ENCODE results near the gene WDR59. TPM values are rescaled to one million over a fixed set of nuclear protein-coding genes. Genes with fewer than 3 reads are reported as not detected.

The WDR59 gene
- total RNA-seq, 4 donors from 2014 or later = 29.2 to 61.4 (median 45.6) TPM

DNA sequence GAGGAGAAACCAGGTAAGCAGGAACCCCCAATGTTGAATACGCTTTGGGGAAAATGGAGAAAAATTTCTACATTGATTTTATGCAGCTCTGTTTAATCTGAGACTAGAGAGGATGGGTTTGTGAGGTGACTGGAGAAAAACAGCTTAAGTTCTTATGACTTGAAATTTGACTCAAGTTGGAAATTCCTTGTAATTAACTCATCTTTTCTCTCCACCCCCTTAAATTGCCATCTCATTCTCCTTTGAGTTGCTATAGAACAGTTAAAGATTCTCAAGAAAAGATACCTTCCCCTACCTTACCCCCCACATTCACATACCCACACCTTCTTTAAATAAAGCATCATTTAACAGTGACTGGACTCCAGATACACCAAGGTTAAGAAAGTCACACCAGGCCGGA is 38.1 kb upstream of the WDR59 start:
- WGBS, 2 donors = 97 to 98% methylated on average over 2 of the region's 2 CpGs
- no peak for DNase-seq (ENCODE audit: low spot score in 2 of 2)
- H3K27ac ChIP-seq = no peak overlapping the region
- H3K27me3 ChIP-seq = no peaks in the 10 kb centered on the region
- no peaks in the 10 kb centered on the region for H3K36me3 ChIP-seq
- TF ChIP-seq POLR2A (IDR thresholded peaks at IDR 0.05) (no peak), EP300 (IDR thresholded peaks at IDR 0.05) (no peak)
- TF ChIP-seq, protein P1, sequence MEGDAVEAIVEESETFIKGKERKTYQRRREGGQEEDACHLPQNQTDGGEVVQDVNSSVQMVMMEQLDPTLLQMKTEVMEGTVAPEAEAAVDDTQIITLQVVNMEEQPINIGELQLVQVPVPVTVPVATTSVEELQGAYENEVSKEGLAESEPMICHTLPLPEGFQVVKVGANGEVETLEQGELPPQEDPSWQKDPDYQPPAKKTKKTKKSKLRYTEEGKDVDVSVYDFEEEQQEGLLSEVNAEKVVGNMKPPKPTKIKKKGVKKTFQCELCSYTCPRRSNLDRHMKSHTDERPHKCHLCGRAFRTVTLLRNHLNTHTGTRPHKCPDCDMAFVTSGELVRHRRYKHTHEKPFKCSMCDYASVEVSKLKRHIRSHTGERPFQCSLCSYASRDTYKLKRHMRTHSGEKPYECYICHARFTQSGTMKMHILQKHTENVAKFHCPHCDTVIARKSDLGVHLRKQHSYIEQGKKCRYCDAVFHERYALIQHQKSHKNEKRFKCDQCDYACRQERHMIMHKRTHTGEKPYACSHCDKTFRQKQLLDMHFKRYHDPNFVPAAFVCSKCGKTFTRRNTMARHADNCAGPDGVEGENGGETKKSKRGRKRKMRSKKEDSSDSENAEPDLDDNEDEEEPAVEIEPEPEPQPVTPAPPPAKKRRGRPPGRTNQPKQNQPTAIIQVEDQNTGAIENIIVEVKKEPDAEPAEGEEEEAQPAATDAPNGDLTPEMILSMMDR (IDR thresholded peaks at IDR 0.05) = no peak
- peaks cover 0 to 8% (median 0%) of the 10 kb centered on the region in 4 donors for H3K9me3 ChIP-seq
- H3K4me3 ChIP-seq = no peak overlapping the region
- peaks cover 0 to 36% (median 14%) of the 10 kb centered on the region in 4 donors for H3K4me1 ChIP-seq

DNA sequence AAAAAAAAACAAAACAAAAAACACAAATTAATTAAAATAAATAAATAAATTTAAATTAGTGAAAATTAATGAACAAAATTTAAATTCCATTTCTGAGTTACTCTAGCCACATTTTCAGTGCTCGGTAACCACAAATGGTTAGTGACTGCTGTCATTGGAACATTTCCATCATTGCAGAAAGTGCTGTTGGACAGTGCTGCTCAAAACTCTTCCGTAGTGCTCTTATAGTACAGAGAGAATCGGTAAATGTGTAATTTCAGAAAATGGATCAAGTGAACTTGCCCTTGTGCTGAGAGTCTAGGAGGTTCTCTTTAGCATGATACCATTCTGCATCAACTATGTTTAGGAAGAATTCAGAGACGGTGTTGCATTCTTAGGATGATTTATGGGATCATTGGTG is 37.6 kb upstream of the WDR59 start:
- H3K9me3 ChIP-seq = peaks cover 0 to 8% (median 0%) of the 10 kb centered on the region in 4 donors
- WGBS, 2 donors = 92 to 96% methylated on average over 4 of the region's 4 CpGs
- H3K36me3 ChIP-seq = no peaks in the 10 kb centered on the region
- peaks cover 0 to 38% (median 14%) of the 10 kb centered on the region in 4 donors for H3K4me1 ChIP-seq
- TF ChIP-seq POLR2A (IDR thresholded peaks at IDR 0.05) (no peak), EP300 (IDR thresholded peaks at IDR 0.05) (no peak)
- TF ChIP-seq, protein P1 (IDR thresholded peaks at IDR 0.05) = no peak
- H3K27ac ChIP-seq = no peak overlapping the region
- no peaks in the 10 kb centered on the region for H3K27me3 ChIP-seq
- H3K4me3 ChIP-seq = no peak overlapping the region
- DNase-seq (ENCODE audit: low spot score in 2 of 2) = no peak

DNA sequence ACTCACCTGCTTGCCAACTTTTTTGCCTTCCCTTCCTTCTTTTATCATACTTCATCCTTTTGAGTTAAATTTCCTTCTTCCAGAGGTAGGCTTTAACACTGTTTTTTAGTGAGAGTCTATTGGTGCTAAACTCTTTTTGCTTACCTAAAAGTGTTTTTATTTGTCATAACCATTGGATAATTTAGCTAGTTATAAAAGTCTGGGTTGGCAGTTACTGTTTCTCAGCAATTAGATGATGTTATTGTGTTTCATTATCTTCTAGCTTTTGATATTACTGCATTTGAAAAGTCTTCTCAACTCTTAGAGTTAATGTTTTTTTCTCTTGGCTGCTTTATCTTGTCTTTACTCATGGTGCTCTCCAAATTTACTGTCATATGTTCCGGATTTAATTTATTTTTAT is 36.5 kb upstream of the WDR59 start:
- WGBS, 2 donors = 67 to 88% methylated on average over 1 of the region's 1 CpG
- TF ChIP-seq POLR2A (IDR thresholded peaks at IDR 0.05) (no peak), EP300 (IDR thresholded peaks at IDR 0.05) (no peak)
- TF ChIP-seq, protein P1 (IDR thresholded peaks at IDR 0.05) = no peak

DNA sequence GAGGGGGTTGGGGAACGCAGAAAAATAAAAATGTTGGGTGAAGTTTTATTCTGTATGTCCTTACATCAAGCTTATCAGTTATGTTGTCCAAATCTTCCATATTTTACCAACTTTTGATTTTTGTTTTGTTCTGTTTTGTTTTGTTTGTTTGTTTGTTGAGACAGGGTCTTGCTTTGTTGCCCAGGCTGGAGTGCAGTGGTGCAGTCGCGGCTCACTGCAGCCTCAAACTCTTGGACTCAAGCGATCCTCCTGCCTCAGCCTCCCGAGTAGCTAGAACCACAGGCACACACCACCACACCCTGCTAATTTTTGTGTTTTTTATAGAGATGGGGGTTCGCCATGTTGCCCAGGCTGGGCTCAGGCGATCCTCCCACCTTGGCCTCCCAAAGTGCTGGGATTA is 34.7 kb upstream of the WDR59 start:
- WGBS, 2 donors = 96 to 97% methylated on average over 7 of the region's 7 CpGs
- Histone ChIP-seq H3K4me1 (peaks cover 0 to 20% (median 6%) of the 10 kb centered on the region in 4 donors), H3K36me3 (no peaks in the 10 kb centered on the region), H3K27me3 (no peaks in the 10 kb centered on the region), H3K9me3 (peaks cover 0 to 8% (median 0%) of the 10 kb centered on the region in 4 donors), H3K4me3 (no peak overlapping the region), H3K27ac (no peak overlapping the region)
- TF ChIP-seq POLR2A (IDR thresholded peaks at IDR 0.05) (no peak), EP300 (IDR thresholded peaks at IDR 0.05) (no peak)
- TF ChIP-seq, protein P1 (IDR thresholded peaks at IDR 0.05) = no peak
- DNase-seq (ENCODE audit: low spot score in 2 of 2) = no peak

More for the DNA sequence above, 36.5 kb upstream of the WDR59 start:
- DNase-seq (ENCODE audit: low spot score in 2 of 2) = no peak
- Histone ChIP-seq H3K36me3 (no peaks in the 10 kb centered on the region), H3K9me3 (peaks cover 0 to 8% (median 0%) of the 10 kb centered on the region in 4 donors), H3K27me3 (no peaks in the 10 kb centered on the region), H3K4me1 (peaks cover 0 to 38% (median 14%) of the 10 kb centered on the region in 4 donors), H3K4me3 (no peak overlapping the region), H3K27ac (no peak overlapping the region)

DNA sequence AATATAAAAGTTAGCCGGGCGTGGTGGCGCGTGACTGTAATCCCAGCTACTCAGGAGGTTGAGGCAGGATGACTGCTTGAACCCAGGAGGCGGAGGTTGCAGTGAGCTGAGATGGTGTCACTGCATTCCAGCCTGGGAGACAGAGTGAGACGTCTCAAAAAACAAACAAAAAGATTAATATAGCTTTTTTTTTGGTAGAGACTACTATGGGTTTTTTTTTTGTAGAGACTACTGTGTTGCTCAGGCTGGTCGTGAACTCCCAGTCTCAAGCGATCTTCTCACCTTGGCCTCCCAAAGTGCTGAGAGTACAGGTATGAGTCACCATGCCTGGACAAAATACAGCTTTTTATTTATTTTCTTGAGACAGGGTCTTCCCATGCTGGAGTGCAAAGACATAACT is 34.1 kb upstream of the WDR59 start:
- no peak overlapping the region for H3K27ac ChIP-seq
- no peaks in the 10 kb centered on the region for H3K27me3 ChIP-seq
- DNase-seq (ENCODE audit: low spot score in 2 of 2) = no peak
- 85 to 90% methylated on average over 8 of the region's 8 CpGs for WGBS, 2 donors
- peaks cover 0 to 15% (median 6%) of the 10 kb centered on the region in 4 donors for H3K4me1 ChIP-seq
- H3K36me3 ChIP-seq = no peaks in the 10 kb centered on the region
- H3K4me3 ChIP-seq = no peak overlapping the region
- TF ChIP-seq, protein P1 (IDR thresholded peaks at IDR 0.05) = no peak
- TF ChIP-seq EP300 (IDR thresholded peaks at IDR 0.05) (no peak), POLR2A (IDR thresholded peaks at IDR 0.05) (no peak)
- peaks cover 0 to 8% (median 0%) of the 10 kb centered on the region in 4 donors for H3K9me3 ChIP-seq

Data from tibial nerve (tissue), 4 donors.